ENCODE data around the gene PKNOX2. TPM values are rescaled to one million over a fixed set of nuclear protein-coding genes. Genes with fewer than 3 reads are reported as not detected.

Gene PKNOX2
- total RNA-seq, 1 donor from 2014 or later = 39.9 TPM

GRCh38 chr11:125398475-125398874, 233.9 kb downstream of the PKNOX2 start:
- H3K27ac Mint-ChIP-seq = no peak overlapping the region
- no peaks in the 10 kb centered on the region for H3K27me3 Mint-ChIP-seq
- no peaks in the 10 kb centered on the region for H3K4me1 Mint-ChIP-seq (ENCODE audit: low read depth)
- H3K9me3 Mint-ChIP-seq (ENCODE audit: low read depth) = no peaks in the 10 kb centered on the region
- TF ChIP-seq CTCF (IDR thresholded peaks at IDR 0.05; ENCODE audit: unreplicated experiment) = no peak
- H3K4me3 Mint-ChIP-seq (ENCODE audit: low read depth) = no peak overlapping the region
- H3K36me3 Mint-ChIP-seq (ENCODE audit: insufficient read depth) = peaks cover 16% of the 10 kb centered on the region
- DNase-seq (ENCODE audit: low spot score, unreplicated experiment) = no peak

- no peak overlapping the region for H3K4me3 Mint-ChIP-seq (ENCODE audit: low read depth)
- no peak for DNase-seq (ENCODE audit: low spot score, unreplicated experiment)
- no peaks in the 10 kb centered on the region for H3K27me3 Mint-ChIP-seq
- H3K9me3 Mint-ChIP-seq (ENCODE audit: low read depth) = no peaks in the 10 kb centered on the region
- H3K4me1 Mint-ChIP-seq (ENCODE audit: low read depth) = no peaks in the 10 kb centered on the region
- H3K27ac Mint-ChIP-seq = no peak overlapping the region
- TF ChIP-seq CTCF (IDR thresholded peaks at IDR 0.05; ENCODE audit: unreplicated experiment) = no peak
- peaks cover 16% of the 10 kb centered on the region for H3K36me3 Mint-ChIP-seq (ENCODE audit: insufficient read depth)
Measured at GRCh38 chr11:125398994-125399640, 234.6 kb downstream of the PKNOX2 start.

GRCh38 chr11:125399945-125400344, 235.4 kb downstream of the PKNOX2 start:
- H3K4me1 Mint-ChIP-seq (ENCODE audit: low read depth) = no peaks in the 10 kb centered on the region

DNA sequence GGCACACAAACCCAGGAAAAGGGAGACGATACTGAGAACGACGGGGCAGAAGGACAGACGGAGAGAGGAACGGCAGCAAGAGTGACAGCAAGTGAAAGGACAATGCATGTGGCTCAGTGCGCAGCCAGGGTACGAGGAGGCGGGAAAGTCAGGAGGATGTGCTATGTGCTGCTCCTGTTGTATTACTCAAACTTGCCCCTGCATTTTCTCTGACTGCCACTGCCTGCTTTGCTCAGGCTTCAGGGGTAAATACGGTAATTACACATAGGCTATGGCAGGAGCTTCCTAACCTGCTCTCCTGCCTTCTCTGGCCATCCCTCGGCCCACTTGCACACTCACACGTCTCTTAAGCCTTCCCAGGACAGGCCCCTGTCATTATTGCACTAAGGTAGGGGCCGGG, 236.7 kb downstream of the PKNOX2 start:
- no peaks in the 10 kb centered on the region for H3K27me3 Mint-ChIP-seq
- no peaks in the 10 kb centered on the region for H3K4me1 Mint-ChIP-seq (ENCODE audit: low read depth)
- H3K27ac Mint-ChIP-seq = no peak overlapping the region
- H3K4me3 Mint-ChIP-seq (ENCODE audit: low read depth) = no peak overlapping the region
- TF ChIP-seq CTCF (IDR thresholded peaks at IDR 0.05; ENCODE audit: unreplicated experiment) = no peak
- no peaks in the 10 kb centered on the region for H3K9me3 Mint-ChIP-seq (ENCODE audit: low read depth)
- no peak for DNase-seq (ENCODE audit: low spot score, unreplicated experiment)
- H3K36me3 Mint-ChIP-seq (ENCODE audit: insufficient read depth) = peaks cover 19% of the 10 kb centered on the region

More at GRCh38 chr11:125399945-125400344, 235.4 kb downstream of the PKNOX2 start:
- Mint-ChIP-seq H3K27ac (no peak overlapping the region), H3K27me3 (no peaks in the 10 kb centered on the region), H3K4me3 (ENCODE audit: low read depth) (no peak overlapping the region), H3K36me3 (ENCODE audit: insufficient read depth) (peaks cover 17% of the 10 kb centered on the region), H3K9me3 (ENCODE audit: low read depth) (no peaks in the 10 kb centered on the region)
- DNase-seq (ENCODE audit: low spot score, unreplicated experiment) = no peak
- no peak for TF ChIP-seq CTCF (IDR thresholded peaks at IDR 0.05; ENCODE audit: unreplicated experiment)

DNA sequence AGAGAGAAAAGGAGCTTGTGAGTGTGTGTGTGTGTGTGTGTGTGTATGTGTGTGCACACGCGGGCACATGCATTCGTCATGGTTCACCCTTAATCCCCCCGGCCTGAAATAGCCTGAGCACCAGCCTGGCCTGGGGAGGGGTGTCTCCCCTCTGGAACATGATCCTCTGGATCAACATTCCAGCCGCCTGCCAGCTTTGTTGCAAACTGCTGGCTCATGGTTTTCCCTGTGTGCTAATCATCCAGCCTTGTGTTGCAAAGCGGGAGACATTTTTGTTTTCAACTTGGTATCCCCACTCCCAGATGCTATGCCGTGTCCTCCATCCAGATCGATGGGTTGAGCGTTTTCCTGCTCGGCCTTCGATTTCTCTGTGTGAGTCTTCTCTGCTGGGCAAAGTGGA, 237.2 kb downstream of the PKNOX2 start:
- no peaks in the 10 kb centered on the region for H3K9me3 Mint-ChIP-seq (ENCODE audit: low read depth)
- H3K4me3 Mint-ChIP-seq (ENCODE audit: low read depth) = no peak overlapping the region
- H3K36me3 Mint-ChIP-seq (ENCODE audit: insufficient read depth) = peaks cover 19% of the 10 kb centered on the region
- H3K27ac Mint-ChIP-seq = no peak overlapping the region
- TF ChIP-seq CTCF (IDR thresholded peaks at IDR 0.05; ENCODE audit: unreplicated experiment) = no peak
- no peaks in the 10 kb centered on the region for H3K27me3 Mint-ChIP-seq
- DNase-seq (ENCODE audit: low spot score, unreplicated experiment) = no peak
- H3K4me1 Mint-ChIP-seq (ENCODE audit: low read depth) = no peaks in the 10 kb centered on the region

Measured in progenitor cell of endocrine pancreas (in vitro differentiated cells).